NCI-H2196 (cell line): ENCODE results near the gene ADGRV1.
"Not testable (repeated sequence)": the region's sequence is repeated elsewhere in the genome, so short reads cannot be mapped to it uniquely, and the experiment has no call there.

Experiments used
- DNase-seq: peaks from one replicate; lab custom pipeline; 2025; ENCODE audit not compliant: unreplicated experiment; lab: John Stamatoyannopoulos, UW

The ADGRV1 gene

GRCh38 chr5:90934738-90935137 is 376.1 kb downstream of the ADGRV1 start:
- no peak for DNase-seq

- DNase-seq = no peak
Measured at GRCh38 chr5:90939211-90939610, 380.6 kb downstream of the ADGRV1 start.

GRCh38 chr5:90940227-90940995 is 381.8 kb downstream of the ADGRV1 start:
- peak; percentile 38 for DNase-seq

GRCh38 chr5:90941002-90941720 is 382.6 kb downstream of the ADGRV1 start:
- peak; percentile 2 for DNase-seq

GRCh38 chr5:90944116-90944515 is 385.5 kb downstream of the ADGRV1 start:
- no peak for DNase-seq

GRCh38 chr5:90947667-90948066 is 389.1 kb downstream of the ADGRV1 start:
- DNase-seq = no peak

GRCh38 chr5:90948969-90949368 is 390.4 kb downstream of the ADGRV1 start:
- DNase-seq = no peak

GRCh38 chr5:90949469-90950358 is 391.1 kb downstream of the ADGRV1 start:
- DNase-seq = no peak

- DNase-seq = no peak
Measured at GRCh38 chr5:90955001-90955635, 396.5 kb downstream of the ADGRV1 start.

GRCh38 chr5:90956511-90957097 is 398.0 kb downstream of the ADGRV1 start:
- DNase-seq = no peak

- no peak for DNase-seq
Measured at GRCh38 chr5:90957906-90958305, 399.3 kb downstream of the ADGRV1 start.

GRCh38 chr5:90959262-90959661 is 400.7 kb downstream of the ADGRV1 start:
- no peak for DNase-seq

GRCh38 chr5:90962481-90962880 is 403.9 kb downstream of the ADGRV1 start:
- DNase-seq = no peak

GRCh38 chr5:90965110-90965685 is 406.6 kb downstream of the ADGRV1 start:
- no peak for DNase-seq

GRCh38 chr5:90967443-90967842 is 408.8 kb downstream of the ADGRV1 start:
- DNase-seq = no peak

GRCh38 chr5:90967851-90968250 is 409.3 kb downstream of the ADGRV1 start:
- DNase-seq = no peak

- DNase-seq = no peak
Measured at GRCh38 chr5:90968319-90968718, 409.7 kb downstream of the ADGRV1 start.

- not testable (repeated sequence) for DNase-seq
Measured at GRCh38 chr5:90969945-90970344, 411.3 kb downstream of the ADGRV1 start.

- DNase-seq = no peak
Measured at GRCh38 chr5:90981177-90981576, 422.6 kb downstream of the ADGRV1 start.

- DNase-seq = no peak
Measured at GRCh38 chr5:90981821-90982220, 423.2 kb downstream of the ADGRV1 start.
